Peyer's patch (tissue), 4 donors: Measurements from ENCODE around the gene OSBP. TPM values are rescaled to one million over a fixed set of nuclear protein-coding genes. Genes with fewer than 3 reads are reported as not detected.

Source experiments
- DNase-seq, 3 donors: peaks; one replicate each; pipeline ENCODE4 v3.0.0-alpha.2; 2017 to 2019
- H3K27ac ChIP-seq, 4 donors: fragments of 200-600 bp; sonication (generic); one replicate each; pipeline ENCODE4 v1.5.1; 2016 to 2019
- H3K27me3 ChIP-seq, 2 donors: fragments of 200-600 bp; sonication (generic); one replicate each; pipeline ENCODE4 v1.5.1; 2019
- H3K36me3 ChIP-seq, 3 donors: fragments of 200-600 bp; sonication (generic); one replicate each; pipeline ENCODE4 v1.5.1; 2016 to 2019
- H3K4me1 ChIP-seq, 4 donors: fragments of 200-600 bp; sonication (generic); one replicate each; pipeline ENCODE4 v1.5.1; 2016 to 2019
- H3K4me3 ChIP-seq, 4 donors: fragments of 200-600 bp; sonication (generic); 1 replicate in 3 of 4; 2 replicates in 1 of 4; pipeline ENCODE4 v1.5.1; 2016 to 2019; ENCODE audit warnings: mild to moderate bottlenecking in 1 of 4
- H3K9me3 ChIP-seq, 4 donors: fragments of 200-600 bp; sonication (generic); one replicate each; pipeline ENCODE4 v1.5.1; 2016 to 2019; ENCODE audit warnings: mild to moderate bottlenecking in 1 of 4
- POLR2A ChIP-seq, 2 donors: fragments of 450-650 bp; IDR thresholded peaks; one replicate each; pipeline ENCODE4 v1.5.1; 2017; ENCODE audit warnings: antibody characterized with exemption in 2 of 2, mild to moderate bottlenecking in 2 of 2, moderate library complexity in 2 of 2
- total RNA-seq, 4 donors: library from RNA; depleted of rRNA; stranded (reverse); fragments of >200 nt; gene quantifications; one replicate each; pipeline ENCODE4 v1.1.0, GENCODE V29; 2016
- TF ChIP-seq, protein P1 (sequence below), 6 experiments: fragments of 450-650 bp in 4 of 6; fragments of 200-600 bp in 2 of 6; sonication (generic) in 1 of 6; IDR thresholded peaks; one replicate each; pipeline ENCODE4 v1.5.1; 2017 to 2019; ENCODE audit warnings: antibody characterized with exemption in 6 of 6, mild to moderate bottlenecking in 3 of 6, moderate library complexity in 1 of 6

Gene OSBP
- total RNA-seq, 4 donors from 2014 or later, result 53.8 to 106 (median 58.7) TPM

DNA sequence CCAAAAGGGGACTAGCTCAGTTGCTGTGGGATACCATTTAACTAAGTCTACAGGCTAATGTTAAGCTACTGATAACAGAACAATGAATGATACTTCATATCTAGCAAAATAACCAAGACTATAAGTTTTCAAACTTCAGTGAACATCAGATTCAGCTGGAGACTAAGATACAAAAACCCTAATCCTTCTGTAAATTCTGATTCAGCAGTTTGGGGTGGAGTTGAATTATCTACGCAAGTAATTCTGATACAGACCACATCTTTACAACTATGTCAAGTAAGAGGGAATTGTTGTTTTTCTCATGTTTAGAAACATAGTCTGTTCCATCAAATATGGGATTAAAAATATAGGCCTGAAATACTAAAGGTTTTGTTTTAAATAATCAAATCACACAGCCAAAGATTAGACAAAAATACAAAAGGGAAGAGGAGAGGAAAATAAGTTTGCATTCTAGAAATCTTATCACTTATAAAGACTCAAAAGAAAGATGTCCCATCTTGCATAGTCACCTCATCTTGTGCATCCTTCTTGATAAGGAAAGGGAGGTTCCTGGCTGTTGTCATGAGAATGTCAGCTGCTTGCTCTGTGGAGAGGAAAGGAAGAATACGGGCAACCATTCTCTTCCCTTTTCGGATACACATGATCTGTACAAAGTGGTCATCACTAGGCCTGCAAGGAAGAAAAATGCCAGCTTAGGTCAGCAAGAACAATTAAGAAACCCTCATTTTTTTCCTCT lies 31.8 kb upstream of the OSBP start:
- H3K4me3 ChIP-seq, result no peak overlapping the region
- no peak for DNase-seq
- H3K27ac ChIP-seq, result no peak overlapping the region
- H3K27me3 ChIP-seq, result no peaks in the 10 kb centered on the region
- no peaks in the 10 kb centered on the region for H3K4me1 ChIP-seq
- H3K9me3 ChIP-seq, result no peaks in the 10 kb centered on the region
- TF ChIP-seq, protein P1, sequence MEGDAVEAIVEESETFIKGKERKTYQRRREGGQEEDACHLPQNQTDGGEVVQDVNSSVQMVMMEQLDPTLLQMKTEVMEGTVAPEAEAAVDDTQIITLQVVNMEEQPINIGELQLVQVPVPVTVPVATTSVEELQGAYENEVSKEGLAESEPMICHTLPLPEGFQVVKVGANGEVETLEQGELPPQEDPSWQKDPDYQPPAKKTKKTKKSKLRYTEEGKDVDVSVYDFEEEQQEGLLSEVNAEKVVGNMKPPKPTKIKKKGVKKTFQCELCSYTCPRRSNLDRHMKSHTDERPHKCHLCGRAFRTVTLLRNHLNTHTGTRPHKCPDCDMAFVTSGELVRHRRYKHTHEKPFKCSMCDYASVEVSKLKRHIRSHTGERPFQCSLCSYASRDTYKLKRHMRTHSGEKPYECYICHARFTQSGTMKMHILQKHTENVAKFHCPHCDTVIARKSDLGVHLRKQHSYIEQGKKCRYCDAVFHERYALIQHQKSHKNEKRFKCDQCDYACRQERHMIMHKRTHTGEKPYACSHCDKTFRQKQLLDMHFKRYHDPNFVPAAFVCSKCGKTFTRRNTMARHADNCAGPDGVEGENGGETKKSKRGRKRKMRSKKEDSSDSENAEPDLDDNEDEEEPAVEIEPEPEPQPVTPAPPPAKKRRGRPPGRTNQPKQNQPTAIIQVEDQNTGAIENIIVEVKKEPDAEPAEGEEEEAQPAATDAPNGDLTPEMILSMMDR (IDR thresholded peaks at IDR 0.05), result no peak
- no peak for TF ChIP-seq POLR2A (IDR thresholded peaks at IDR 0.05)
- peaks cover 0 to 84% (median 4%) of the 10 kb centered on the region in 3 donors for H3K36me3 ChIP-seq

DNA sequence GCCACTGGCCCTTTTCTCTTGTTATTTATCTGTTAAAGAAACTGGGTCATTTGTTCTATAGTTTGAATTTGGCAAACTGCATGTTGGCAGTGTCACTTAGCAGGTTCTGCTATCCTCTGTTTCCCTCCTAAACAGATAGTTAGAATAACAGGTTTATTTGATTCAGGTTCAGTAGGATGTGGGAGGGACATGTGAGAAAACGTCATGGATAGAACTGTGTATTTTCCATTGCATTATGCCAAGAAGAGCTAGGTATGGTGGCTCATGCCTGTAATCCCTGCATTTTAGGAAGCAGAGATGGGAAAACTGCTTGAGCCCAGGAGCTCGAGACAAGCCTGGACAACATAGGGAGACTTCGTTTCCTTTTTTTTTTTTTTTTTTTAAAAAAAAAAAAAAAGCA lies 29.0 kb upstream of the OSBP start:
- no peak for TF ChIP-seq POLR2A (IDR thresholded peaks at IDR 0.05)
- TF ChIP-seq, protein P1 (IDR thresholded peaks at IDR 0.05), result no peak
- no peaks in the 10 kb centered on the region for H3K27me3 ChIP-seq

DNA sequence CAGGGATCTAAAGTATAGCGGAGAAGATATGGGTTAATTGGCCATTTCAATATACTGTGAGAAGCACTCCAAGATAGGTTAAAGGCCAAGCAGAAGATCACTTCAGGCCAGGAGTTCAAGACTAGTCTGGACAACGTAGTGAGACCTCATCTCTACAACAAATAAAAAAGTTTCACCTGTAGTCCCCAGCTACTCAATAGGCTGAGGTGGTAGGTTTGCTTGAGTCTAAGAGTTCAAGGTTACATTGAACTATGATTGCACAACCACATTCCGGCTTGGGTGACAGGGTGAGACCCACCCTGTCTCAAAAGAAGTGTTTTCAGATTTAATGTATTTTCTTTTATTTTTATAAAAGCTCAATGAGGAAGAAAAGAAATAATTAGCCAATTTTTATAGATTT lies 27.8 kb upstream of the OSBP start:
- no peak overlapping the region for H3K27ac ChIP-seq
- no peaks in the 10 kb centered on the region for H3K9me3 ChIP-seq
- no peak for TF ChIP-seq POLR2A (IDR thresholded peaks at IDR 0.05)
- TF ChIP-seq, protein P1 (IDR thresholded peaks at IDR 0.05), result no peak
- H3K4me3 ChIP-seq, result no peak overlapping the region
- H3K27me3 ChIP-seq, result no peaks in the 10 kb centered on the region
- no peaks in the 10 kb centered on the region for H3K4me1 ChIP-seq
- no peak for DNase-seq
- H3K36me3 ChIP-seq, result peaks cover 0 to 85% (median 2%) of the 10 kb centered on the region in 3 donors

More for the DNA sequence above, 29.0 kb upstream of the OSBP start:
- Histone ChIP-seq H3K9me3 (no peaks in the 10 kb centered on the region), H3K36me3 (peaks cover 0 to 85% (median 4%) of the 10 kb centered on the region in 3 donors), H3K27ac (no peak overlapping the region), H3K4me3 (no peak overlapping the region), H3K4me1 (no peaks in the 10 kb centered on the region)
- DNase-seq, result no peak

DNA sequence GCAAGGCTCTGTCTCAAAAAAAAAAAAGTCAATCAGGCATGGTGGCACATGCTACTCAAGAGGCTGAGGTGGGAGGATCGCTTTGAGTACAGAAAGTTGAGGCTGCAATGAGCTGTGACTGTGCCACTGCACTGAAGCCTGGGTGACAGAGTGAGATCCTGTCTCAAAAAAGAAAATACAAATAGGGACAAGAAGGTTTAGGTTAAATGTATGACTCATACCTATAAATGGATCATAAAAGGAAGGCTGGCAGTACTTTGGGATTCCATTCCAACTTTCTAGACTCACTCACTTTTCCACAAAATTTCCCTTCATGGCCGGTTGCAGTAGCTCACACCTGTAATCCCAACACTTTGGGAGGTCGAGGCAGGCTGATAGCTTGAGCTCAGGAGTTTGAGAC lies 25.6 kb upstream of the OSBP start:
- Histone ChIP-seq H3K27me3 (no peaks in the 10 kb centered on the region), H3K4me3 (no peak overlapping the region), H3K36me3 (peaks cover 0 to 86% (median 2%) of the 10 kb centered on the region in 3 donors), H3K9me3 (no peaks in the 10 kb centered on the region), H3K4me1 (no peaks in the 10 kb centered on the region), H3K27ac (no peak overlapping the region)
- no peak for DNase-seq
- TF ChIP-seq, protein P1 (IDR thresholded peaks at IDR 0.05), result no peak
- TF ChIP-seq POLR2A (IDR thresholded peaks at IDR 0.05), result no peak

DNA sequence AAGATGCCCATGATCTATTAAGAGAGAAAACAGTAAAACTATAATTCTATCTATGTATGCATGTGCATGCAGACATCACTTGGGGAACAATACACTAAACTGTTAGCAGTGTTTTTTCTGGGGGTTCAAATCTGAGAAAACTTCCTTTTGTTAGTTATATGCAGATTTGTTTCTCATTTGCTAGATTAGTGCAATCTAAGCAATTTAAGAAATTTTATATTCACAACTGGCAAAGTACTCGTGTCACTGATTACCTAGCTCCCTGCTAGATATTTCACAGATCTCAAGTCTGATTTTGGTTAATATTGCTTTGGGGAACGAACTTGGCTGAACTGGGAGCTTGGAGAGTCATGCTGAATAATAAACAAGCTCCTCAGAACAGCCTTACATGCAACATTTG lies 14.9 kb upstream of the OSBP start:
- peaks cover 0 to 3% (median 0%) of the 10 kb centered on the region in 3 donors for H3K36me3 ChIP-seq
- H3K4me1 ChIP-seq, result no peaks in the 10 kb centered on the region
- TF ChIP-seq POLR2A (IDR thresholded peaks at IDR 0.05), result no peak
- TF ChIP-seq, protein P1 (IDR thresholded peaks at IDR 0.05), result no peak
- no peak overlapping the region for H3K27ac ChIP-seq
- H3K4me3 ChIP-seq, result no peak overlapping the region
- no peaks in the 10 kb centered on the region for H3K27me3 ChIP-seq
- DNase-seq, result no peak
- H3K9me3 ChIP-seq, result no peaks in the 10 kb centered on the region
